ENCODE measurements around the gene AHRR.

AHRR gene

DNA sequence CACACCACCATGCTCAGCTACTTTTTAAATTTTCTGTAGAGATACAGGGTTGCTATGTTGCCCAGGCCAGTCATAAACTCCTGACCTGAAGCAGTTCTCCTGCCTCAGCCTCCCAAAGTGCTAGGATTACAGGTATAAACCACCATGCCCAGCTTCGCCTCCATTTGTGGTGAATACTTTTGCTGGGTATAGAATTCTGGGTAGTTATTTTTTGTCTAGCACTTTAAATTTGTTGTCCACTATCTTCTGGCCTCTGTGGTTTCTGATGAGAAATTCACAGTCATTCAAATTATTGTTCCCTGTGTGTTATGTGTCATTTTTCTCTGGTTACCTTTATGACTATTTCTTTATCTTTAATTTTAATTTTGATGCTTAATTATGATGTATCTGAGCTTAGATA lies 63.8 kb downstream of the AHRR start:
- DNase-seq (ENCODE audit: low spot score in 2 of 2) = no peak
- peaks cover 3% of the 10 kb centered on the region; the same call in 1 of the 2 replicates for H3K9me3 ChIP-seq
- H3K4me1 ChIP-seq = no peaks in the 10 kb centered on the region
- no peaks in the 10 kb centered on the region for H3K36me3 ChIP-seq (replicated peaks)
- H3K27me3 ChIP-seq (ENCODE audit: low read depth) = no peaks in the 10 kb centered on the region
- no peak overlapping the region for H3K4me3 ChIP-seq
- in situ Hi-C loops (cut with MboI; ENCODE audit: low sequenced_read_pairs) = no loop called here

DNA sequence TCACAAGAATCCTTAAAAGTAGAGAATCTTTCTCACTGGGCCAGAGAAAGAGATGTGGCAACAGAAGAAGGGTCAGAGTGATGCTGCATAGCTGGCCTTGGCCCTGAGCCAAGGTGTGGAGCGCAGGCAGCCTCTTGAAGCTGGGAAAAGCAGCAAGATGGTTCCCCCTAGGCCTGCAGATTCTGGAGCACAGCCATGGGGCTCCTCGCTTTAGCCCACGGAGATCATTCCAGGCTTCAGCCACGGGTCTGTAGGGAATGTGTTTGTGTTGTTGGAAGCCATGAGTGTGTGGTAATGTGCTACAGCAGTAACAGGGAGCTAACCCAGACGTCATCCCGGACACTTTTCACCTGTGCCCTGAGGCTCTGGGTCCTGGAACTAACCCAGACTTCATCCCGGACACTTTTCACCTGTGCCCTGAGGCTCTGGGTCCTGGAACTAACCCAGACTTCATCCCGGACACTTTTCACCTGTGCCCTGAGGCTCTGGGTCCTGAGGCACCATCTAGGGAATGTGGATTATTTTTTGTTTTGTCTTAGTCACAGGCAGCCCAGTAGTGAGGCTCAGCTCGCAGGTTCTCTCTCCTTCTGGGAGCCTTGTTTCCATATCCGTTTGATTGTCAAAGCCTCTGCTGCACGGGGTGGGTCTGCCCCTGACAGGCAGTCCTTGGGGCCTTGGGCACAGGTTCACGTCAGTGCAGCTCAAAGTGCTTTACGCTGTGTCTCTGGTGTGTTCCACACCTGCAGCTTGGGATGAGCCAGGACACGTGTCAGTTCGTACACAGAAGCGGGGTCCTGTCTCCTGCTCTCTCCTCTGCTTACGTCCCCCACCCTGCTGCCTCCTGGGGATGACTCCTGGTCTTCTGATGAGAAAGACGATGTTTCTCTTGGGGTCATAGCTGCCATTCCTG lies 65.2 kb downstream of the AHRR start:
- no peak overlapping the region for H3K4me3 ChIP-seq
- DNase-seq (ENCODE audit: low spot score in 2 of 2) = no peak
- in situ Hi-C loops (cut with MboI; ENCODE audit: low sequenced_read_pairs) = no loop called here
- no peaks in the 10 kb centered on the region for H3K27me3 ChIP-seq (ENCODE audit: low read depth)
- no peaks in the 10 kb centered on the region for H3K36me3 ChIP-seq (replicated peaks)
- H3K4me1 ChIP-seq = no peaks in the 10 kb centered on the region
- peaks cover 3% of the 10 kb centered on the region; the same call in 1 of the 2 replicates for H3K9me3 ChIP-seq

DNA sequence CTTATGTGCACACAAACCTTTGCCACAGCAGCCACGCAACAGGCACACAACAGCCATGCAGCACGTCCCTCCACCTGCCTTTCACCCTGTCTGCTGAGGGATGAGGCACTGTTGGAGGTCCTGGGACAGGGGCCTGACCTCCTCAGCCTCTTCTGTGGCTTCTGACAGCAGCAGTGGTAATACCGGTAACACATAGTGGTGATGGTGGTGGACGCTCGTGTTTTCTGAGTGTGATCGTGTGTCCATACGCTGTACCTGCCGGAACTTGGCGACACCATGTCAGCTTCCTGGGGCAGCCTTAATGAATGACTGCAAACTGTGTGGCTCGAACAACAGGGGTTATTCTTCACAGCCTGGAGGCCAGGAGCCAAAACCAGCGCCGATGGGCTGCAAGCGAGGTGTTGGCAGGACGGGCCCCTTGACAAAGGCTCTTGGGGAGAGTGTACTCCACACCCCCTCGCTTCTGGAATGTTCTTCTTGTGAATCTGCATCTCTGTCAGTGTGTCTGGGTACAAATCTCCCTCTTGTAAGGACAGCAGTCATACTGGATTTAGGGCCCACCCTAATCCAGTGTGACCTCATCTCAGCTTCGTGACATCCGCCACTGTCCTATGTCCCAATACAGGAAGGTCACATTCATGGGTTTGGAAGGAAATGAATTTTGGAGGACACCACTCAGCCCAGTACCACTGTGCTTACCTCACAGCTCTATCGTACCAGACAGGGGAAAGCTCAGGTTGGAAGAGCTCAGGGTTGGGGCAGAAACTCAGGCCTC lies 66.2 kb downstream of the AHRR start:
- Histone ChIP-seq H3K9me3 (peaks cover 3% of the 10 kb centered on the region; the same call in 1 of the 2 replicates), H3K27me3 (ENCODE audit: low read depth) (no peaks in the 10 kb centered on the region), H3K4me3 (no peak overlapping the region), H3K36me3 (replicated peaks) (no peaks in the 10 kb centered on the region), H3K4me1 (no peaks in the 10 kb centered on the region)
- in situ Hi-C loops (cut with MboI; ENCODE audit: low sequenced_read_pairs) = no loop called here
- no peak for DNase-seq (ENCODE audit: low spot score in 2 of 2)

DNA sequence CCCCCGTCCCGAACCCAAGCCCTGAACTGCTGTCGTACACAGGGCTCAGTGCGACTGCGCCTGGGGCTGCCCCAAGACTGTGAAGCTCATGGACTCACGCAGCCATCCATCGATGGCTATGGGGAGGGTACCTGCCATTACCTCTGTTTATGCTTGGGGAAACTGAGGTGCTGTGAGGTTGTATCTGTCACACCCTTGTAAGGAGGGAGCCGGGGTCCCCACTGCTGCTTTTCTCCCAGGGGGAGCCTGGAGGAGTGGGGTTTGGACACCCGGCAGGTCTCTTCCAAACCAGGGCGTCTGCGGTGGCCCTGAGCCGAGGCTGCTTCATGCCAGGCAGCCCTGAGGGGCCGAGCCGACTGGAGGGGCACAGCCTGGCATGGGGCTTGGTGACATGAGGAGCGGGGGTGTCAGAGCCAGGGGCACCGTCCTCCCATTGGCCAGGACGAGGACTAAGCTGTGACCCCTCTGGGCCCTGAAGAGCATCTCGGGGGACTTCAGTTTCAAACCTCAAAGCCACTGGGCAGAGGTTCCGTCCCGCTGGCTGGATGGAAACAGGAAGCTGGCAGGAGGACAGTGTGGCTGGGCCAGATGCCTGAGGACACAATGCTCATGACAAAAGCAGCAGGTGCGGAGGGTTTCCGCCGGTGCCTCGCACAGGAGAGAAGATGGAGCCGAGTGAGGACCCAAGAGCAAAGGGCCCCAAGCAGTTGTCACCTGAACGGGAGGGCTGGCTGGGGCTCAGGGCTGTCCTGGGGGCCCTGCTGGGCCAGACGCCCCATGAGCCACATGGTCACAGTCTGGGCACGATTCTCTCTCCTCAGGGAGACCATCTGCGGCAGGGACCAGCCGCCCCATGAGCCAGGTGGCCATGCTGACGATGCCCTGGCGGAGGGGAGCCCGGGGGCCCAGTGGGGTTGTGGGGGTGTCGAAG lies 67.0 kb downstream of the AHRR start:
- in situ Hi-C loops (cut with MboI; ENCODE audit: low sequenced_read_pairs) = no loop called here
- no peak for DNase-seq (ENCODE audit: low spot score in 2 of 2)
- H3K4me1 ChIP-seq = no peaks in the 10 kb centered on the region
- peaks cover 3% of the 10 kb centered on the region; the same call in 1 of the 2 replicates for H3K9me3 ChIP-seq
- H3K27me3 ChIP-seq (ENCODE audit: low read depth) = no peaks in the 10 kb centered on the region
- H3K4me3 ChIP-seq = no peak overlapping the region
- no peaks in the 10 kb centered on the region for H3K36me3 ChIP-seq (replicated peaks)

DNA sequence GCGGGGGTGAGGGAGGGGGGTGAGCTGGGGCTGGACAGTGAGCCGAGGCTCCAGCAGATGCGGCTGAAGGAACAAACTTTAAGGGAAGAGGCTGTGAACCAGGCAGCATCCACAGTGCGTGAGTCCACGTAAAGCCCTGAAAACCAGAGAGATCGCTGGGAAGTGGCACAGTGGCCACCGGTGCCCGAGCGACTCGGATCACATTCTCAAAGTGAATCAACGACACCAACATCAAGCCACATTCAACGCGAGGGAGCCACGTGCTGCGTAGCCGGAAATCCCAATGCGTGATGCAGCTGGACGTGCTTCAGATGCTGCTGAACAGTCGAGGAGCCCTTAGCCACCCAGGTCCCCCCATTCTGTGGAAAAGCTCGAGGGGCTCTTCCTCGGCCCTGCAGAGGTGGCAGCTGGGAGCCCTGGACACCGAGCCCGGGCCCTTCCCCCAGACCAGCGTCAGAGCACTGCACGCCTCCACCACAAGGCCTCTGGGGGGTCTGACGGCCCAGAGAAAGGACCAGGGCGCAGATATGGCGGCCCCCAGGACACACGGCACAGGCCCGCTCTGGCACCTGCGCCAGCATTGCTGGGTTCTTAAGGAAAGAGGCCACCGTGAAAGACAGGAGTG lies 67.8 kb downstream of the AHRR start:
- in situ Hi-C loops (cut with MboI; ENCODE audit: low sequenced_read_pairs) = no loop called here

DNA sequence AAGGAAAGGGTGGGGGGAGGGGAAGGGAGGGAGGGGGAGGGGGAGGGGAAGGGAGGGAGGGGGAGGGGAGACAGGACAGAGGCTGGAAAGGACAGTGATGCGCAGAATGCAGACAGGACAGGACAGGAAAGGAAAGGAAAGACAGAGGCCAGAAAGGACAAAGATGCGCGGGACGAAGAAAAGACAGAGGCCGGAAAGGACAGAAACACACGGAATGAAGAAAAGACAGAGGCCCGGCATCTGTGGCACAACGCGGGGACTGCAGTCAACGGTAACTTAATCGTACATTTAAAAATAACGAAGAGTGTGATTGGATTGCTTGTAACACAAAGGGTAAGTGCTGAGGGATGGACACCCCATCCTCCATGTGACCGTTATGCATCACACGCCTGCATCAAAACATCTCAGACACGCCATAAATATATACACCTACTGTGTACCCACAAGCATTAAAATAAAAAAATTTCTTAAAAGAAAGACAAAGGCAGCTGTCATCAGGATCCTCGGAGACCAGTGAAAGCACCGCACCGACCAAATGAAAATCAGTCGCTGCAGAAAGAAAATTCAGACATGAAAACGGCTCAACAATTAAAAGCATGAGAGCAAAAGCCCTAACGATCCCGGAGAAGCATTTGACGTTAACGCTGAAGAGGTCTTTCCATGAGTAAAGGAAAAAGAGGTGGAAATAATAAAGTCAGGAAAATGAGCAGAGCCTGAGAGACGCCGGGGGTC lies 68.5 kb downstream of the AHRR start:
- DNase-seq (ENCODE audit: low spot score in 2 of 2) = no peak
- Histone ChIP-seq H3K36me3 (replicated peaks) (no peaks in the 10 kb centered on the region), H3K9me3 (peaks cover 3% of the 10 kb centered on the region; the same call in 1 of the 2 replicates), H3K27me3 (ENCODE audit: low read depth) (no peaks in the 10 kb centered on the region), H3K4me1 (no peaks in the 10 kb centered on the region), H3K4me3 (no peak overlapping the region)
- in situ Hi-C loops (cut with MboI; ENCODE audit: low sequenced_read_pairs) = no loop called here

More for the DNA sequence above, 67.8 kb downstream of the AHRR start:
- Histone ChIP-seq H3K36me3 (replicated peaks) (no peaks in the 10 kb centered on the region), H3K4me1 (no peaks in the 10 kb centered on the region), H3K4me3 (no peak overlapping the region), H3K27me3 (ENCODE audit: low read depth) (no peaks in the 10 kb centered on the region), H3K9me3 (peaks cover 3% of the 10 kb centered on the region; the same call in 1 of the 2 replicates)
- DNase-seq (ENCODE audit: low spot score in 2 of 2) = no peak

DNA sequence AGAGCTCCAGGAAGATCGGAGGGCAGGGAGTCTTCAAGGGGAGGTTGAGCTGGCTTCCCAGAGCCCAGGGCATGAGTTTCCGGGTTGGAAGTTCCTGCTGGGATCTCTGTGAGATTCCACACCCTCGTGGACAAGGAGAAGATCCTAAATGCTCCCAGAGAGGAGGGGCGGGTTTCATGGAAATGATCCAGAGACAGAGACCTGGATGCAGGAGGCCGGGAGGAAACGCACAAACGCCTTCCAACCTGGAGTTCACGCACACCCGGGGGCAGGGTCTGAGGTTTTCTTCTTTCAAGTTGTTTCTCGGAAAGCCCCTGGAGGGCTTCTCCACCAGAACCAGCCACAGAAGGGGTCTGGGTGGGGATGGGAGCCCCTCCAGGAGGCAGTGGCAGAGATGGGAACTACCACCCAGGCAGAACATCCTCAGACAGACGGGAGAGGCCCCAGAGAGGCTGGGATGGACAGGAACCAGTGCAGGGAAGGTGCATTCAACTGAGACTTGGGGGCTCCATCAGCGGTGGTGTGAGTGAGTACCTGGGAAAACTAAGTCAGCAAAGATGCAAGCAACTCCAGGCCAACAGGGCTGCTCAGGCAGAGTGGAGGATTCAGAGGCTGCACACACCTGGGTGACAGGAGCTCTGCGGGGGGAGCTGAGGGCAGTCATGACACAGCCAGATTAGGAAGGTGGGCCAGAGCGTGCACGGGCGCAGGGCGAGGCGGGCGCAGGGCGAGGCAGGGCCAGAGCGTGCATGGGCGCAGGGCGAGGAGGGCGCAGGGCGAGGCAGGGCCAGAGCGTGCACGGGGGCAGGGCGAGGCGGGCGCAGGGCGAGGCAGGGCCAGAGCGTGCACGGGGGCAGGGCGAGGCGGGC lies 69.3 kb downstream of the AHRR start:
- in situ Hi-C loops (cut with MboI; ENCODE audit: low sequenced_read_pairs) = no loop called here

DNA sequence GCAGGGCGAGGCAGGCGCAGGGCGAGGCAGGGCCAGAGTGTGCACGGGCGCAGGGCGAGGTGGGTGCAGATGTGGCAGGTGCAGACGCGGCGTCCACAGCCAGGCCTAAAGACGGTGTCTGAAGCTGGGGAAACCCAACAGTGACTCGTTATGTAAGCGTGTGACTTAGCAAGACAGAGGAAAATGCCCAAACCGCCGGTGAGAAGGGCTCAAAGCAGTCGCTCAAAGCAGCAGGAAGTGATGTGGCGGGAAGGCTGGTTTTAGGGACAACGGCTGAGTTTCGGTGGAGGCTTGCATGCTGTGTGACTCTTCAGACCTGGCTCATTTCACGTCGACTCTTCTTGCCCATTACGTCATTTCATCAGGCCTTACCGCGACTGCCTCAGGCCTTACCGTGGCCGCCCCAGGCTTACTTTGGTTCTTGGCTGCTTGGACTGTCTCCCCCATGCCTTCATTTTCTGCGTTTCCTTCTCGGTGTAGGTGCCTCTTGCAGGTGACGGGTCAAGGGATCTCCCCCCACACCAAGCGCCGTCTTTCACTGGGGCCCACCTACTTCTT lies 71.0 kb downstream of the AHRR start:
- no peaks in the 10 kb centered on the region for H3K36me3 ChIP-seq (replicated peaks)
- no peak for DNase-seq (ENCODE audit: low spot score in 2 of 2)
- H3K9me3 ChIP-seq = no peaks in the 10 kb centered on the region
- H3K27me3 ChIP-seq (ENCODE audit: low read depth) = no peaks in the 10 kb centered on the region
- no peaks in the 10 kb centered on the region for H3K4me1 ChIP-seq
- in situ Hi-C loops (cut with MboI; ENCODE audit: low sequenced_read_pairs) = no loop called here
- no peak overlapping the region for H3K4me3 ChIP-seq

More for the DNA sequence above, 69.3 kb downstream of the AHRR start:
- Histone ChIP-seq H3K27me3 (ENCODE audit: low read depth) (no peaks in the 10 kb centered on the region), H3K4me3 (no peak overlapping the region), H3K4me1 (no peaks in the 10 kb centered on the region), H3K9me3 (peaks cover 3% of the 10 kb centered on the region; the same call in 1 of the 2 replicates), H3K36me3 (replicated peaks) (no peaks in the 10 kb centered on the region)
- no peak for DNase-seq (ENCODE audit: low spot score in 2 of 2)

DNA sequence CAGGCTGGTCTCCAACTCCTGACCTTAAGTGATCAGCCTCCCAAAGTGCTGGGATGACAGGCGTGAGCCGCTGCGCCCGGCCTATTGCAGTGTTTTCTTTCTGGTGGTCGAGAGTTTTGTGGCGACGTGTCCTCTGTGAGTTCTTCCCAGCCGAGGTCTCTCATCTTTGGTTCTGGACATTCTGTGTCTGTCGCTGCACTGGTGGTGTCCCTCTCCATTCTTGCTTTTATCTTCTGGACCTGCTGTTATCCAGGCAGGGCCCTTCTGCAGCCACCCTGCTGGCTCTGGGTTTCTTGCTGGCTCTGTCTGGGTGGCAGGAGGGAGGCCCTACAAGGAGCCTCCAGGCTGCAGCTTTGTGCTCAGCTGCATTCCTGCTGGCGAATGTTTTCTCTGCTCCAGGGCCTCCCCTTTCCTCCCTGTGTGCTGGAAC lies 72.3 kb downstream of the AHRR start:
- no peak for DNase-seq (ENCODE audit: low spot score in 2 of 2)
- Histone ChIP-seq H3K4me3 (no peak overlapping the region), H3K4me1 (no peaks in the 10 kb centered on the region), H3K9me3 (no peaks in the 10 kb centered on the region), H3K27me3 (ENCODE audit: low read depth) (no peaks in the 10 kb centered on the region), H3K36me3 (replicated peaks) (no peaks in the 10 kb centered on the region)
- in situ Hi-C loops (cut with MboI; ENCODE audit: low sequenced_read_pairs) = no loop called here

DNA sequence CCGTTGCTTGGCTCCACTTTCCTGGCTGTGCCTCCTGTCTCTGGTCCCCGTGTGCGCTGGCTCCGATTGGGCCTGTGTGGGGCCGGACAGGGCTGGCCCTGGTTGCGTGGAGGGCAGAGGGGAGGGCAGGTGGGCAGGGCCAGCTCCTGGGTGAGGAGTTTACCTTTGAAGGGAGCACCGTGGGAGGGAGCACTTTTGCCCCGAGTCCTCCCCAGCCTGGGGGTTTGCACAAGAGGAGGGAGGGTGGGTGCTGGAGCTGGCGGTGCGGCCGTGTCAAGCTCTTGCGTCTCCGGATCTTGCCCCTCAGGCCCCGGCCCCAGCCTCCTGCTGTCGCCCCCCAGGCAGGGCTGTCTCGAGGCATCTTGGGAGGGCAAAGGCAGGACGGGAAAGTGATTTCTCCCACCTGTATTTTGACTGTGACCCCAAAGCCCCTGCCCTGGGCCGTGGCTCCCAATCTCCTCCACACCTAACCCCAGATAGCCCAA lies 73.2 kb downstream of the AHRR start:
- H3K4me1 ChIP-seq = peaks cover 7% of the 10 kb centered on the region

DNA sequence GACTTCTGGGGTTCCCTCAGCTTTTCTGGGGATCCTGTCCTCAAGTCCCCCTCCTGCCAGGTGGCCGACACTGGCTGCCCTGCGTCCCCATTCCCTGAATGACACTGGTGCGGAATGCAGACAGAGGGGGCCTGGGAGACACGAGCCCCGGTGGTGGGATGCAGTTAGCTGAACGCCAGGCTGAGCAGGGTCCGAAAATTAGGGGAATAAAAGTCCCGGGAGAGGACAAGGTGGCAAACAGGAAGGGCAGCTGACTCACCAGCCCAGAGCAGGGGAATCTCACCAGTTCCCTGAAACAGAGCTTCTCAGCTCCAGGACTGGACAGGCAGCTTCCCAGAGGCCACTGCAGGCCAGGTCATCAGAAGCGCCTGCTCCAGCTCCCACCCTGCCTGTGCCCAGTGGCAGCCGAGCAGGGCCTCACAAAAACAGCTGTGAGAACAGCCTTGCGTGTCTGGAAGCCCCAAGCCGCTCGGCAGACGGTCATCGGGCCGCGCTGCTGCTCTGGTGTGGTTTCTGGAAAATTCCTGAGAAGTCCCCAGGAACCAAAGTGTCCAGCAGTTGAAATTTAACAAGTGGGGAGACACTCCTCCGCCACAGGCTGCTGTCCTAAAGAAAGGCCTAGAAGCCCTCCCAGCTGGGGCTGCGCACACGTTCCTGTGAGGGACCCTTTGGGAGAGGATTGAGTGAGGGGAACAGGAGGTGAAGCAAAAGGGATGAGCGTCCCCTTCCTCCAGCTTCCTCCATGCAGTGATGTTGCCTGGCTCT lies 73.8 kb downstream of the AHRR start:
- no peak overlapping the region for H3K4me3 ChIP-seq
- peaks cover 13% of the 10 kb centered on the region for H3K4me1 ChIP-seq

More for the DNA sequence above, 73.2 kb downstream of the AHRR start:
- no peaks in the 10 kb centered on the region for H3K9me3 ChIP-seq
- no peak for DNase-seq (ENCODE audit: low spot score in 2 of 2)
- H3K4me3 ChIP-seq = no peak overlapping the region
- in situ Hi-C loops (cut with MboI; ENCODE audit: low sequenced_read_pairs) = no loop called here
- H3K36me3 ChIP-seq (replicated peaks) = no peaks in the 10 kb centered on the region
- no peaks in the 10 kb centered on the region for H3K27me3 ChIP-seq (ENCODE audit: low read depth)

More for the DNA sequence above, 73.8 kb downstream of the AHRR start:
- in situ Hi-C loops (cut with MboI; ENCODE audit: low sequenced_read_pairs) = no loop called here
- no peaks in the 10 kb centered on the region for H3K27me3 ChIP-seq (ENCODE audit: low read depth)
- DNase-seq (ENCODE audit: low spot score in 2 of 2) = no peak
- H3K9me3 ChIP-seq = no peaks in the 10 kb centered on the region
- H3K36me3 ChIP-seq (replicated peaks) = no peaks in the 10 kb centered on the region

Data from HAP-1 (cell line).